HG02970 (cell line): ENCODE measurements around the gene CCNY.

Experiments
- ATAC-seq: cut with Tn5 transposase; IDR thresholded peaks from one replicate; pipeline ENCODE4 v1.9.1; 2021; ENCODE audit warnings: mild to moderate bottlenecking, moderate library complexity, moderate number of reproducible peaks; ENCODE audit not compliant: unreplicated experiment, low FRiP score

Gene CCNY

GRCh38 chr10:35545878-35546590 lies 209.7 kb downstream of the CCNY start:
- ATAC-seq: no peak

- no peak for ATAC-seq
Observed at GRCh38 chr10:35546824-35547225, 210.5 kb downstream of the CCNY start.

- ATAC-seq: no peak
Observed at GRCh38 chr10:35552650-35553342, 216.5 kb downstream of the CCNY start.

- ATAC-seq: no peak
Observed at GRCh38 chr10:35554036-35554435, 217.7 kb downstream of the CCNY start.

GRCh38 chr10:35554461-35555056 lies 218.2 kb downstream of the CCNY start:
- ATAC-seq: no peak

GRCh38 chr10:35555962-35556930 lies 219.9 kb downstream of the CCNY start:
- ATAC-seq: no peak

- no peak for ATAC-seq
Observed at GRCh38 chr10:35558276-35558675, 222.0 kb downstream of the CCNY start.

GRCh38 chr10:35559416-35559815 lies 223.1 kb downstream of the CCNY start:
- ATAC-seq: no peak

- ATAC-seq: no peak
Observed at GRCh38 chr10:35561715-35562114, 225.4 kb downstream of the CCNY start.

GRCh38 chr10:35562427-35562826 lies 226.1 kb downstream of the CCNY start:
- ATAC-seq: no peak

GRCh38 chr10:35563261-35563891 lies 227.1 kb downstream of the CCNY start:
- ATAC-seq: no peak

- ATAC-seq: no peak
Observed at GRCh38 chr10:35564341-35564968, 228.1 kb downstream of the CCNY start.

- ATAC-seq: no peak
Observed at GRCh38 chr10:35565602-35566081, 229.3 kb downstream of the CCNY start.

GRCh38 chr10:35567951-35568350 lies 231.6 kb downstream of the CCNY start:
- ATAC-seq: no peak

- no peak for ATAC-seq
Observed at GRCh38 chr10:35568483-35569015, 232.2 kb downstream of the CCNY start.

GRCh38 chr10:35569111-35569707 lies 232.9 kb downstream of the CCNY start:
- no peak for ATAC-seq

GRCh38 chr10:35569836-35570235 lies 233.5 kb downstream of the CCNY start:
- ATAC-seq: no peak

GRCh38 chr10:35570397-35570796 lies 234.1 kb downstream of the CCNY start:
- no peak for ATAC-seq

- ATAC-seq: no peak
Observed at GRCh38 chr10:35572583-35572982, 236.3 kb downstream of the CCNY start.
